Suppressor macrophage (primary cell): ENCODE measurements around the gene PLCL1.
A peak's percentile ranks its signal among the peaks of the same experiment; 100 is the strongest.

ENCODE experiments used
- DNase-seq, 4 experiments: peaks; one replicate each; pipeline ENCODE4 v3.0.0-alpha.2; 2020 to 2022

PLCL1 gene

GRCh38 chr2:198063242-198063641 is 258.8 kb downstream of the PLCL1 start:
- DNase-seq = no peak

- DNase-seq = no peak
Measured at GRCh38 chr2:198065322-198065721, 260.9 kb downstream of the PLCL1 start.

- no peak for DNase-seq
Measured at GRCh38 chr2:198066597-198066996, 262.2 kb downstream of the PLCL1 start.

GRCh38 chr2:198072655-198073054 is 268.3 kb downstream of the PLCL1 start:
- no peak for DNase-seq

- no peak for DNase-seq
Measured at GRCh38 chr2:198073253-198073652, 268.9 kb downstream of the PLCL1 start.

GRCh38 chr2:198077477-198077876 is 273.1 kb downstream of the PLCL1 start:
- no peak for DNase-seq

GRCh38 chr2:198080879-198081765 is 276.7 kb downstream of the PLCL1 start:
- DNase-seq = no peak

- DNase-seq = no peak
Measured at GRCh38 chr2:198084156-198084555, 279.8 kb downstream of the PLCL1 start.

GRCh38 chr2:198096002-198096401 is 291.6 kb downstream of the PLCL1 start:
- peak; percentile 41 to 71 (median 58) for DNase-seq

- peak in 1 of 4 experiments; percentile 6 for DNase-seq
Measured at GRCh38 chr2:198096965-198097364, 292.6 kb downstream of the PLCL1 start.

- peak in 1 of 4 experiments; percentile 10 for DNase-seq
Measured at GRCh38 chr2:198097630-198098029, 293.2 kb downstream of the PLCL1 start.

GRCh38 chr2:198098386-198098785 is 294.0 kb downstream of the PLCL1 start:
- DNase-seq = no peak

- DNase-seq = no peak
Measured at GRCh38 chr2:198098918-198099317, 294.5 kb downstream of the PLCL1 start.

GRCh38 chr2:198100346-198100745 is 296.0 kb downstream of the PLCL1 start:
- DNase-seq = peak; percentile 45 to 89 (median 74)

- no peak for DNase-seq
Measured at GRCh38 chr2:198101688-198102087, 297.3 kb downstream of the PLCL1 start.

- DNase-seq = no peak
Measured at GRCh38 chr2:198102120-198102519, 297.7 kb downstream of the PLCL1 start.

GRCh38 chr2:198102856-198103255 is 298.5 kb downstream of the PLCL1 start:
- DNase-seq = peak in 3 of 4 experiments; percentile 3 to 55 (median 24)

- peak; percentile 84 to 95 (median 90) for DNase-seq
Measured at GRCh38 chr2:198106621-198107385, 302.4 kb downstream of the PLCL1 start.

GRCh38 chr2:198113316-198113715 is 308.9 kb downstream of the PLCL1 start:
- peak in 2 of 4 experiments; percentile 19 to 36 for DNase-seq

GRCh38 chr2:198114064-198114463 is 309.7 kb downstream of the PLCL1 start:
- no peak for DNase-seq

- DNase-seq = peak in 1 of 4 experiments; percentile 19
Measured at GRCh38 chr2:198115201-198115600, 310.8 kb downstream of the PLCL1 start.

- DNase-seq = no peak
Measured at GRCh38 chr2:198116756-198117155, 312.4 kb downstream of the PLCL1 start.

GRCh38 chr2:198117406-198118041 is 313.1 kb downstream of the PLCL1 start:
- peak in 1 of 4 experiments; percentile 29 for DNase-seq
